NB4 (cell line): ENCODE data around the gene PASD1.

Experiments used
- MYC ChIP-seq: IDR thresholded peaks from 2 replicates; pipeline ENCODE4 v1.6.1; 2011; ENCODE audit warnings: low read depth, low read length
- POLR2A ChIP-seq: IDR thresholded peaks from 2 replicates; pipeline ENCODE4 v1.6.1; 2011; ENCODE audit warnings: mild to moderate bottlenecking; ENCODE audit not compliant: insufficient read length; ENCODE audit errors: extremely low read depth
- TF ChIP-seq, protein P1 (sequence below): IDR thresholded peaks from one replicate; pipeline ENCODE4 v1.5.1; 2012; ENCODE audit warnings: low read depth, low read length
- TF ChIP-seq, protein P2 (sequence below): IDR thresholded peaks from 2 replicates; pipeline ENCODE4 v1.6.1; 2011; ENCODE audit warnings: low read depth, low read length

GRCh38 chrX:151641564-151641963 is 78.1 kb downstream of the PASD1 start:
- TF ChIP-seq, protein P1, sequence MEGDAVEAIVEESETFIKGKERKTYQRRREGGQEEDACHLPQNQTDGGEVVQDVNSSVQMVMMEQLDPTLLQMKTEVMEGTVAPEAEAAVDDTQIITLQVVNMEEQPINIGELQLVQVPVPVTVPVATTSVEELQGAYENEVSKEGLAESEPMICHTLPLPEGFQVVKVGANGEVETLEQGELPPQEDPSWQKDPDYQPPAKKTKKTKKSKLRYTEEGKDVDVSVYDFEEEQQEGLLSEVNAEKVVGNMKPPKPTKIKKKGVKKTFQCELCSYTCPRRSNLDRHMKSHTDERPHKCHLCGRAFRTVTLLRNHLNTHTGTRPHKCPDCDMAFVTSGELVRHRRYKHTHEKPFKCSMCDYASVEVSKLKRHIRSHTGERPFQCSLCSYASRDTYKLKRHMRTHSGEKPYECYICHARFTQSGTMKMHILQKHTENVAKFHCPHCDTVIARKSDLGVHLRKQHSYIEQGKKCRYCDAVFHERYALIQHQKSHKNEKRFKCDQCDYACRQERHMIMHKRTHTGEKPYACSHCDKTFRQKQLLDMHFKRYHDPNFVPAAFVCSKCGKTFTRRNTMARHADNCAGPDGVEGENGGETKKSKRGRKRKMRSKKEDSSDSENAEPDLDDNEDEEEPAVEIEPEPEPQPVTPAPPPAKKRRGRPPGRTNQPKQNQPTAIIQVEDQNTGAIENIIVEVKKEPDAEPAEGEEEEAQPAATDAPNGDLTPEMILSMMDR = no peak
- no peak for TF ChIP-seq MYC
- no peak for TF ChIP-seq POLR2A
- TF ChIP-seq, protein P2, sequence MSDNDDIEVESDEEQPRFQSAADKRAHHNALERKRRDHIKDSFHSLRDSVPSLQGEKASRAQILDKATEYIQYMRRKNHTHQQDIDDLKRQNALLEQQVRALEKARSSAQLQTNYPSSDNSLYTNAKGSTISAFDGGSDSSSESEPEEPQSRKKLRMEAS = no peak
